Measurements from ENCODE around the gene PIK3C2G. TPM values are rescaled to one million over a fixed set of nuclear protein-coding genes. Genes with fewer than 3 reads are reported as not detected.
"Not testable (repeated sequence)": the region's sequence is repeated elsewhere in the genome, so short reads cannot be mapped to it uniquely, and the experiment has no call there.

The PIK3C2G gene
- not detected for total RNA-seq

GRCh38 chr12:18261273-18261672 is at the start of gene PIK3C2G:
TSS of gene PIK3C2G (plus strand) at chr12:18261518. CDS start at chr12:18282082, 20,564 bp downstream.
- ChIA-PET CTCF (interaction anchor here (1.0 to 2.0 kb wide), 2 partner anchors 10 to 11 kb away, joined by 3 to 5 read pairs; no protein-coding TSS in a partner anchor), POLR2A (no interaction called here)
- intact Hi-C loops (cut with DNase I, micrococcal nuclease): no loop called here
- ATAC-seq (no peak), DNase-seq (no peak)
- no peak within 1 kb of the TSS for H3K27ac Mint-ChIP-seq
- H3K4me3 Mint-ChIP-seq: no peak within 1 kb of the TSS
- no peaks in the 10 kb centered on the region for H3K36me3 Mint-ChIP-seq (ENCODE audit: low read depth)
- H3K27me3 Mint-ChIP-seq: no peaks in the 10 kb centered on the region
- no peaks in the 10 kb centered on the region for H3K4me1 Mint-ChIP-seq
- no peaks in the 10 kb centered on the region for H3K9me3 Mint-ChIP-seq (ENCODE audit: low read depth)

- ChIA-PET CTCF (no interaction called here), POLR2A (no interaction called here)
- H3K4me3 Mint-ChIP-seq: no peak overlapping the region
- no peaks in the 10 kb centered on the region for H3K36me3 Mint-ChIP-seq (ENCODE audit: low read depth)
- DNase-seq: no peak
- no peak overlapping the region for H3K27ac Mint-ChIP-seq
- no peaks in the 10 kb centered on the region for H3K27me3 Mint-ChIP-seq
- H3K4me1 Mint-ChIP-seq: no peaks in the 10 kb centered on the region
- intact Hi-C loops (cut with DNase I, micrococcal nuclease): no loop called here
- no peaks in the 10 kb centered on the region for H3K9me3 Mint-ChIP-seq (ENCODE audit: low read depth)
- ATAC-seq: no peak
These were observed 43.4 kb upstream of the PIK3C2G start for GRCh38 chr12:18217966-18218365.

- intact Hi-C loops (cut with DNase I, micrococcal nuclease): no loop called here
- CTCF ChIA-PET: interaction anchor here (0.6 to 1.8 kb wide), 2 partner anchors 63 to 333 kb away, joined by 3 to 6 read pairs; no protein-coding TSS in a partner anchor
These were observed 39.6 kb upstream of the PIK3C2G start for GRCh38 chr12:18221726-18222125.

GRCh38 chr12:18222699-18223098 is 38.6 kb upstream of the PIK3C2G start:
- DNase-seq (no peak), ATAC-seq (no peak)
- no peak overlapping the region for H3K27ac Mint-ChIP-seq
- intact Hi-C loops (cut with DNase I, micrococcal nuclease): no loop called here
- no peaks in the 10 kb centered on the region for H3K4me1 Mint-ChIP-seq
- no peaks in the 10 kb centered on the region for H3K27me3 Mint-ChIP-seq
- H3K36me3 Mint-ChIP-seq (ENCODE audit: low read depth): no peaks in the 10 kb centered on the region
- ChIA-PET CTCF (interaction anchor here (1.8 kb wide), 1 partner anchor 64 kb away, joined by 6 read pairs; no protein-coding TSS in a partner anchor), POLR2A (no interaction called here)
- no peak overlapping the region for H3K4me3 Mint-ChIP-seq
- H3K9me3 Mint-ChIP-seq (ENCODE audit: low read depth): no peaks in the 10 kb centered on the region

More at GRCh38 chr12:18221726-18222125, 39.6 kb upstream of the PIK3C2G start:
- no peak for DNase-seq
- no peak overlapping the region for H3K27ac Mint-ChIP-seq
- no peaks in the 10 kb centered on the region for H3K9me3 Mint-ChIP-seq (ENCODE audit: low read depth)
- no peaks in the 10 kb centered on the region for H3K27me3 Mint-ChIP-seq
- no peaks in the 10 kb centered on the region for H3K36me3 Mint-ChIP-seq (ENCODE audit: low read depth)
- POLR2A ChIA-PET: no interaction called here
- no peak for ATAC-seq
- no peaks in the 10 kb centered on the region for H3K4me1 Mint-ChIP-seq
- no peak overlapping the region for H3K4me3 Mint-ChIP-seq

GRCh38 chr12:18224745-18225144 is 36.6 kb upstream of the PIK3C2G start:
- ATAC-seq (no peak), DNase-seq (no peak)
- intact Hi-C loops (cut with DNase I, micrococcal nuclease): loop anchor here (1.0 kb wide), 1 partner anchor 65 kb away; no protein-coding TSS in a partner anchor
- CTCF ChIA-PET: interaction anchor here (1.0 to 1.3 kb wide), 2 partner anchors 25 to 73 kb away, joined by 3 to 4 read pairs; no protein-coding TSS in a partner anchor
- no peaks in the 10 kb centered on the region for H3K27me3 Mint-ChIP-seq
- POLR2A ChIA-PET: no interaction called here
- no peak overlapping the region for H3K4me3 Mint-ChIP-seq
- H3K4me1 Mint-ChIP-seq: no peaks in the 10 kb centered on the region
- H3K36me3 Mint-ChIP-seq (ENCODE audit: low read depth): no peaks in the 10 kb centered on the region
- H3K27ac Mint-ChIP-seq: no peak overlapping the region
- no peaks in the 10 kb centered on the region for H3K9me3 Mint-ChIP-seq (ENCODE audit: low read depth)

- Mint-ChIP-seq H3K27ac (no peak overlapping the region), H3K4me1 (no peaks in the 10 kb centered on the region), H3K27me3 (no peaks in the 10 kb centered on the region), H3K9me3 (ENCODE audit: low read depth) (peaks cover 5% of the 10 kb centered on the region), H3K4me3 (no peak overlapping the region), H3K36me3 (ENCODE audit: low read depth) (no peaks in the 10 kb centered on the region)
- no peak for DNase-seq
- POLR2A ChIA-PET: no interaction called here
- ATAC-seq: no peak
- intact Hi-C loops (cut with DNase I, micrococcal nuclease): no loop called here
- CTCF ChIA-PET: interaction anchor here (0.6 to 2.4 kb wide), 3 partner anchors 10 to 100 kb away, joined by 3 to 8 read pairs (median 3); no protein-coding TSS in a partner anchor
These were observed 21.8 kb upstream of the PIK3C2G start for GRCh38 chr12:18239526-18239925.

GRCh38 chr12:18242380-18243089 is 18.8 kb upstream of the PIK3C2G start:
- no peak for ATAC-seq
- ChIA-PET CTCF (no interaction called here), POLR2A (no interaction called here)
- DNase-seq: no peak
- Mint-ChIP-seq H3K4me3 (no peak overlapping the region), H3K4me1 (no peaks in the 10 kb centered on the region), H3K27me3 (no peaks in the 10 kb centered on the region), H3K36me3 (ENCODE audit: low read depth) (no peaks in the 10 kb centered on the region), H3K9me3 (ENCODE audit: low read depth) (no peaks in the 10 kb centered on the region), H3K27ac (no peak overlapping the region)
- intact Hi-C loops (cut with DNase I, micrococcal nuclease): no loop called here

GRCh38 chr12:18243238-18243637 is 18.1 kb upstream of the PIK3C2G start:
- CTCF ChIA-PET: no interaction called here
- Mint-ChIP-seq H3K27ac (no peak overlapping the region), H3K4me1 (no peaks in the 10 kb centered on the region), H3K36me3 (ENCODE audit: low read depth) (no peaks in the 10 kb centered on the region), H3K9me3 (ENCODE audit: low read depth) (no peaks in the 10 kb centered on the region), H3K27me3 (no peaks in the 10 kb centered on the region), H3K4me3 (no peak overlapping the region)
- DNase-seq: no peak
- POLR2A ChIA-PET: no interaction called here
- ATAC-seq: no peak
- intact Hi-C loops (cut with DNase I, micrococcal nuclease): no loop called here

GRCh38 chr12:18246066-18246465 is 15.3 kb upstream of the PIK3C2G start:
- H3K4me3 Mint-ChIP-seq: no peak overlapping the region
- ChIA-PET POLR2A (no interaction called here), CTCF (no interaction called here)
- H3K27me3 Mint-ChIP-seq: no peaks in the 10 kb centered on the region
- no peaks in the 10 kb centered on the region for H3K36me3 Mint-ChIP-seq (ENCODE audit: low read depth)
- ATAC-seq: no peak
- no peak overlapping the region for H3K27ac Mint-ChIP-seq
- H3K4me1 Mint-ChIP-seq: no peaks in the 10 kb centered on the region
- DNase-seq: no peak
- intact Hi-C loops (cut with DNase I, micrococcal nuclease): loop anchor here in 1 of 2 experiments (5.0 kb wide), 1 partner anchor 104 kb away; no protein-coding TSS in a partner anchor
- no peaks in the 10 kb centered on the region for H3K9me3 Mint-ChIP-seq (ENCODE audit: low read depth)

GRCh38 chr12:18250313-18250916 is 10.9 kb upstream of the PIK3C2G start:
- no peak for DNase-seq
- intact Hi-C loops (cut with DNase I, micrococcal nuclease): loop anchor here (1.0 to 5.0 kb wide), 3 partner anchors 937 to 1037 kb away; no protein-coding TSS in a partner anchor
- no peak overlapping the region for H3K27ac Mint-ChIP-seq
- H3K9me3 Mint-ChIP-seq (ENCODE audit: low read depth): no peaks in the 10 kb centered on the region
- no peaks in the 10 kb centered on the region for H3K27me3 Mint-ChIP-seq
- no peaks in the 10 kb centered on the region for H3K4me1 Mint-ChIP-seq
- no peak for ATAC-seq
- H3K36me3 Mint-ChIP-seq (ENCODE audit: low read depth): no peaks in the 10 kb centered on the region
- no peak overlapping the region for H3K4me3 Mint-ChIP-seq
- CTCF ChIA-PET: interaction anchor here (0.6 to 1.6 kb wide), 11 partner anchors 10 to 1629 kb away, joined by 3 to 8 read pairs (median 3); partner anchors contain the start of gene PIK3C2G
- POLR2A ChIA-PET: no interaction called here

- no peaks in the 10 kb centered on the region for H3K4me1 Mint-ChIP-seq
- ChIA-PET CTCF (no interaction called here), POLR2A (no interaction called here)
- H3K27me3 Mint-ChIP-seq: no peaks in the 10 kb centered on the region
- no peaks in the 10 kb centered on the region for H3K9me3 Mint-ChIP-seq (ENCODE audit: low read depth)
- H3K36me3 Mint-ChIP-seq (ENCODE audit: low read depth): no peaks in the 10 kb centered on the region
- no peak for DNase-seq
- intact Hi-C loops (cut with DNase I, micrococcal nuclease): loop anchor here (5.0 kb wide), 2 partner anchors 933 to 1033 kb away; no protein-coding TSS in a partner anchor
- no peak overlapping the region for H3K4me3 Mint-ChIP-seq
- no peak overlapping the region for H3K27ac Mint-ChIP-seq
- ATAC-seq: no peak
These were observed 7.2 kb upstream of the PIK3C2G start for GRCh38 chr12:18254081-18254480.

GRCh38 chr12:18255004-18255403 is 6.3 kb upstream of the PIK3C2G start:
- CTCF ChIA-PET: interaction anchor here (0.5 to 1.2 kb wide), 2 partner anchors 64 to 931 kb away, joined by 3 read pairs; no protein-coding TSS in a partner anchor
- H3K27me3 Mint-ChIP-seq; POLR2A ChIA-PET; H3K4me3 Mint-ChIP-seq; H3K27ac Mint-ChIP-seq; DNase-seq; H3K4me1 Mint-ChIP-seq; H3K9me3 Mint-ChIP-seq (ENCODE audit: low read depth); intact Hi-C loops (cut with DNase I, micrococcal nuclease); ATAC-seq; H3K36me3 Mint-ChIP-seq (ENCODE audit: low read depth): not testable (repeated sequence)

Data from activated CD4-positive, alpha-beta T cell treated with anti-CD3 and anti-CD28 coated beads for 36 hours (primary cell).